ENCODE measurements around the gene ZNHIT2. TPM values are rescaled to one million over a fixed set of nuclear protein-coding genes. Genes with fewer than 3 reads are reported as not detected.
A peak's percentile ranks its signal among the peaks of the same experiment; 100 is the strongest.

The ZNHIT2 gene
- total RNA-seq, 1 experiment from 2014 or later: 27.4 TPM

- Histone ChIP-seq H3K36me3 (ENCODE audit: insufficient read depth, low read length, poor library complexity, severe bottlenecking) (peaks cover 65% of the 10 kb centered on the region), H3K27ac (ENCODE audit: low read depth, low read length, poor library complexity, severe bottlenecking) (no peak overlapping the region), H3K4me3 (ENCODE audit: low read depth, low read length, poor library complexity, severe bottlenecking) (no peak overlapping the region), H3K9me3 (ENCODE audit: low read depth, low read length, poor library complexity, severe bottlenecking) (no peaks in the 10 kb centered on the region), H3K27me3 (replicated peaks; ENCODE audit: insufficient read depth, low read depth, low read length, poor library complexity) (no peaks in the 10 kb centered on the region), H3K4me1 (ENCODE audit: insufficient read depth, low read length, poor library complexity, severe bottlenecking) (peaks cover 10% of the 10 kb centered on the region)
- TF ChIP-seq EZH2 (IDR thresholded peaks at IDR 0.05; ENCODE audit: borderline replicate concordance, low read depth, low read length, poor library complexity, severe bottlenecking): no peak
- no peak for TF ChIP-seq CTCF (conservative IDR thresholded peaks at IDR 0.05; ENCODE audit: low read depth, low read length)
- ChIA-PET POLR2A (ENCODE audit: low non-redundant PET) (no interaction called here), CTCF (no interaction called here)
- DNase-seq (ENCODE audit: low spot score): no peak
- BruUV-seq (replicated peaks): TSS peak; percentile 4
- intact Hi-C loops (cut with micrococcal nuclease; ENCODE audit: unreplicated experiment): no loop called here
Measured at GRCh38 chr11:65124480-65125196, 7.1 kb upstream of the ZNHIT2 start.

- POLR2A ChIA-PET (ENCODE audit: low non-redundant PET): interaction anchor here (0.6 to 1.1 kb wide), 3 partner anchors 10 to 804 kb away, joined by 3 to 6 read pairs (median 4); partner anchors contain the start of genes PRDX5, TM7SF2 and TRMT112
- H3K9me3 ChIP-seq (ENCODE audit: low read depth, low read length, poor library complexity, severe bottlenecking): no peaks in the 10 kb centered on the region
- DNase-seq (ENCODE audit: low spot score): peak; percentile 100
- H3K27me3 ChIP-seq (replicated peaks; ENCODE audit: insufficient read depth, low read depth, low read length, poor library complexity): no peaks in the 10 kb centered on the region
- H3K27ac ChIP-seq (ENCODE audit: low read depth, low read length, poor library complexity, severe bottlenecking): peak within 1 kb of the TSS; percentile 83
- peak within 1 kb of the TSS; percentile 89 for H3K4me3 ChIP-seq (ENCODE audit: low read depth, low read length, poor library complexity, severe bottlenecking)
- CTCF ChIA-PET: interaction anchor here (0.6 to 1.4 kb wide), 9 partner anchors 9 to 311 kb away, joined by 3 to 11 read pairs (median 3); partner anchors contain the start of genes CDC42BPG and TM7SF2
- peaks cover 10% of the 10 kb centered on the region for H3K4me1 ChIP-seq (ENCODE audit: insufficient read depth, low read length, poor library complexity, severe bottlenecking)
- H3K36me3 ChIP-seq (ENCODE audit: insufficient read depth, low read length, poor library complexity, severe bottlenecking): peaks cover 61% of the 10 kb centered on the region
- intact Hi-C loops (cut with micrococcal nuclease; ENCODE audit: unreplicated experiment): no loop called here
- TSS peak; percentile 76 for BruUV-seq (replicated peaks)
- TF ChIP-seq CTCF (conservative IDR thresholded peaks at IDR 0.05; ENCODE audit: low read depth, low read length) (no peak), EZH2 (IDR thresholded peaks at IDR 0.05; ENCODE audit: borderline replicate concordance, low read depth, low read length, poor library complexity, severe bottlenecking) (no peak)
Measured at GRCh38 chr11:65121865-65122696, 4.6 kb upstream of the ZNHIT2 start, which contains the start of the genes FAU and MRPL49. TSS of gene FAU (minus strand) at chr11:65122134. CDS start at chr11:65121813, 321 bp downstream. TSS of gene MRPL49 (plus strand) at chr11:65122321. CDS start at chr11:65122347, 26 bp downstream.

- BruUV-seq (replicated peaks): no TSS peak
- Histone ChIP-seq H3K27ac (ENCODE audit: low read depth, low read length, poor library complexity, severe bottlenecking) (peak overlapping the region; percentile 83), H3K36me3 (ENCODE audit: insufficient read depth, low read length, poor library complexity, severe bottlenecking) (peaks cover 55% of the 10 kb centered on the region), H3K4me3 (ENCODE audit: low read depth, low read length, poor library complexity, severe bottlenecking) (peak overlapping the region; percentile 89), H3K9me3 (ENCODE audit: low read depth, low read length, poor library complexity, severe bottlenecking) (no peaks in the 10 kb centered on the region), H3K4me1 (ENCODE audit: insufficient read depth, low read length, poor library complexity, severe bottlenecking) (peaks cover 13% of the 10 kb centered on the region), H3K27me3 (replicated peaks; ENCODE audit: insufficient read depth, low read depth, low read length, poor library complexity) (no peaks in the 10 kb centered on the region)
- intact Hi-C loops (cut with micrococcal nuclease; ENCODE audit: unreplicated experiment): no loop called here
- no peak for TF ChIP-seq EZH2 (IDR thresholded peaks at IDR 0.05; ENCODE audit: borderline replicate concordance, low read depth, low read length, poor library complexity, severe bottlenecking)
- no peak for TF ChIP-seq CTCF (conservative IDR thresholded peaks at IDR 0.05; ENCODE audit: low read depth, low read length)
- ChIA-PET CTCF (interaction anchor here (0.6 to 1.4 kb wide), 5 partner anchors 9 to 277 kb away, joined by 3 to 11 read pairs (median 3); partner anchors contain the start of genes CDC42BPG and TM7SF2), POLR2A (ENCODE audit: low non-redundant PET) (interaction anchor here (0.9 to 1.1 kb wide), 2 partner anchors 13 to 804 kb away, joined by 3 to 6 read pairs; partner anchors contain the start of genes PRDX5 and TRMT112)
- no peak for DNase-seq (ENCODE audit: low spot score)
Measured at GRCh38 chr11:65121447-65121864, 4.0 kb upstream of the ZNHIT2 start.

Data from A673 (cell line).